ENCODE measurements around the gene SHROOM3. TPM values are rescaled to one million over a fixed set of nuclear protein-coding genes. Genes with fewer than 3 reads are reported as not detected.
"Not testable (repeated sequence)": the region's sequence is repeated elsewhere in the genome, so short reads cannot be mapped to it uniquely, and the experiment has no call there.

Gene SHROOM3
- total and polyA plus RNA-seq, 2 experiments from 2014 or later, result 11.3 to 73.5 TPM

- H3F3A ChIP-seq (replicated peaks; ENCODE audit: low read depth); H3K27ac ChIP-seq (ENCODE audit: low read depth); DNase-seq (ENCODE audit: low spot score); H3K4me3 ChIP-seq; H3K9me2 ChIP-seq (ENCODE audit: insufficient read depth); H3K27ac Mint-ChIP-seq; ATAC-seq; H3K36me3 ChIP-seq (ENCODE audit: insufficient read depth); H4K20me1 ChIP-seq (replicated peaks; ENCODE audit: insufficient read depth); H3K27me3 ChIP-seq (ENCODE audit: insufficient read depth); H3K27me3 Mint-ChIP-seq (ENCODE audit: insufficient read depth, low read depth, poor library complexity); H3K4me3 Mint-ChIP-seq; H3K9me3 Mint-ChIP-seq; H2AFZ ChIP-seq: not testable (repeated sequence)
- Histone ChIP-seq H3K79me2 (replicated peaks; ENCODE audit: insufficient read depth) (peaks cover 34% of the 10 kb centered on the region), H3K4me2 (peak overlapping the region; percentile 43; the same call in 1 of the 2 replicates), H3K4me1 (ENCODE audit: insufficient read depth) (peaks cover 55% of the 10 kb centered on the region)
- peaks cover 75% of the 10 kb centered on the region for H3K4me1 Mint-ChIP-seq
- peaks cover 21% of the 10 kb centered on the region for H3K36me3 Mint-ChIP-seq (ENCODE audit: low read depth)
These were observed 292.9 kb downstream of the SHROOM3 start for GRCh38 chr4:76727934-76728333.

GRCh38 chr4:76729460-76729859, 294.4 kb downstream of the SHROOM3 start:
- no peaks in the 10 kb centered on the region; the same call in 1 of the 2 replicates for H4K20me1 ChIP-seq (replicated peaks; ENCODE audit: insufficient read depth)
- Mint-ChIP-seq H3K36me3 (ENCODE audit: low read depth) (peaks cover 25% of the 10 kb centered on the region), H3K4me3 (no peak overlapping the region), H3K4me1 (peaks cover 69% of the 10 kb centered on the region), H3K27me3 (ENCODE audit: insufficient read depth, low read depth, poor library complexity) (no peaks in the 10 kb centered on the region), H3K27ac (peak overlapping the region; percentile 88), H3K9me3 (no peaks in the 10 kb centered on the region)
- peak overlapping the region; percentile 76 for H3K27ac ChIP-seq (ENCODE audit: low read depth)
- DNase-seq (ENCODE audit: low spot score) (no peak), ATAC-seq (no peak)
- H3F3A ChIP-seq (replicated peaks; ENCODE audit: low read depth), result no peaks in the 10 kb centered on the region
- no peaks in the 10 kb centered on the region for H3K27me3 ChIP-seq (ENCODE audit: insufficient read depth)
- H3K36me3 ChIP-seq (ENCODE audit: insufficient read depth), result no peaks in the 10 kb centered on the region; the same call in 1 of the 2 replicates
- peak overlapping the region; percentile 22 for H3K4me2 ChIP-seq
- H2AFZ ChIP-seq, result no peak overlapping the region
- H3K4me3 ChIP-seq, result no peak overlapping the region
- H3K79me2 ChIP-seq (replicated peaks; ENCODE audit: insufficient read depth), result peaks cover 27% of the 10 kb centered on the region
- peaks cover 40% of the 10 kb centered on the region for H3K4me1 ChIP-seq (ENCODE audit: insufficient read depth)
- H3K9me2 ChIP-seq (ENCODE audit: insufficient read depth), result no peaks in the 10 kb centered on the region
- no peak for TF ChIP-seq EZH2 (IDR thresholded peaks at IDR 0.05; ENCODE audit: low read depth, unreplicated experiment)
- no peak for TF ChIP-seq ETS1 (IDR thresholded peaks at IDR 0.05)
- no peak for TF ChIP-seq REST (IDR thresholded peaks at IDR 0.05; ENCODE audit: unreplicated experiment)
- TF ChIP-seq ZNF114 (CRISPR knock-in tag; IDR thresholded peaks at IDR 0.05), result no peak
- no peak for TF ChIP-seq ZNF331 (CRISPR knock-in tag; IDR thresholded peaks at IDR 0.05; ENCODE audit: low read depth)
- TF ChIP-seq NANOG (IDR thresholded peaks at IDR 0.05; ENCODE audit: borderline replicate concordance), result no peak
- TF ChIP-seq JUNB (IDR thresholded peaks at IDR 0.05; ENCODE audit: unreplicated experiment), result no peak
- no peak for TF ChIP-seq EZH2phosphoT487 (IDR thresholded peaks at IDR 0.05; ENCODE audit: unreplicated experiment)
- no peak for TF ChIP-seq STAT1 (IDR thresholded peaks at IDR 0.05; ENCODE audit: unreplicated experiment)
- no peak for TF ChIP-seq CTCF (conservative IDR thresholded peaks at IDR 0.05; ENCODE audit: low read depth in 2 of 2)
- TF ChIP-seq CREB1 (CRISPR knock-in tag; IDR thresholded peaks at IDR 0.05; ENCODE audit: low read depth), result no peak
- no peak for TF ChIP-seq POLR2AphosphoS5 (IDR thresholded peaks at IDR 0.05; ENCODE audit: low read depth)

All from GM23338 (cell line).